H1 (cell line): ENCODE results near the gene RBM15. TPM values are rescaled to one million over a fixed set of nuclear protein-coding genes. Genes with fewer than 3 reads are reported as not detected.

Source experiments
- ATF2 ChIP-seq: IDR thresholded peaks from 2 replicates; pipeline ENCODE4 v1.6.1; 2012; ENCODE audit warnings: low read length, inconsistent platforms
- CHD1 ChIP-seq: IDR thresholded peaks from 2 replicates; pipeline ENCODE4 v1.6.1; 2012; ENCODE audit warnings: low read depth, low read length, improper control_type of control experiment
- KDM5A ChIP-seq: fragments of 200-600 bp; IDR thresholded peaks from 2 replicates; pipeline ENCODE4 v1.7.1; 2012; ENCODE audit warnings: mild to moderate bottlenecking, low read length, inconsistent platforms, mixed read lengths
- MAFK ChIP-seq: IDR thresholded peaks from 2 replicates; pipeline ENCODE4 v1.6.1; 2012; ENCODE audit warnings: low read depth, mild to moderate bottlenecking, improper control_type of control experiment, low read length
- MAX ChIP-seq: IDR thresholded peaks from 2 replicates; pipeline ENCODE4 v1.6.1; 2012; ENCODE audit warnings: inconsistent platforms
- RXRA ChIP-seq: IDR thresholded peaks from 2 replicates; pipeline ENCODE4 v1.6.1; 2011; ENCODE audit warnings: low read depth, mild to moderate bottlenecking, low read length, moderate library complexity; ENCODE audit not compliant: insufficient read depth
- polyA plus RNA-seq, 7 experiments: library from polyadenylated mRNA; depleted of rRNA in 3 of 7; stranded (reverse) in 5 of 7; unstranded in 2 of 7; fragments of >200 nt in 5 of 7; fragments of 200-250 nt in 2 of 7; gene quantifications; 1 replicate in 5 of 7; 2 replicates in 1 of 7; 4 replicates in 1 of 7; pipeline versions ENCODE4 v1.2.1 to v1.2.3, GENCODE V29; 2011 to 2013; ENCODE audit warnings: missing spikeins in 2 of 7, mixed read lengths in 2 of 7
- total RNA-seq: library from RNA; stranded (reverse); fragmentation: NEBNext Ultra II Directional; extraction: Animal tissue kit (Norgen Biotek cat#: 25700); gene quantifications from 2 replicates; pipeline ENCODE4 v1.2.1, GENCODE V29; 2021

RBM15 gene
- total and polyA plus RNA-seq, 2 of the 8 experiments (the other 6 are each of a cell fraction or from before 2014, with no cell fraction given), result 13.5 to 44.9 TPM

GRCh38 chr1:110328274-110328673 is 10.9 kb upstream of the RBM15 start (continued):
- TF ChIP-seq KDM5A, result no peak
- no peak for TF ChIP-seq RXRA
- TF ChIP-seq MAFK, result no peak
- TF ChIP-seq MAX, result no peak
- TF ChIP-seq ATF2, result no peak
- TF ChIP-seq CHD1, result no peak
